Mucosa of rectum (tissue), 2 donors: ENCODE data around the gene PXYLP1.
"Not testable (repeated sequence)": the region's sequence is repeated elsewhere in the genome, so short reads cannot be mapped to it uniquely, and the experiment has no call there.

ENCODE experiments used
- H3K27ac ChIP-seq, 2 donors: one replicate each; pipeline ENCODE4 v1.7.0; 2013; ENCODE audit warnings: inconsistent platforms in 2 of 2, low read depth in 2 of 2, low read length in 2 of 2
- H3K27me3 ChIP-seq, 2 donors: one replicate each; pipeline ENCODE4 v1.7.0; 2013; ENCODE audit warnings: low read length in 2 of 2; ENCODE audit not compliant: control insufficient read depth in 2 of 2, insufficient read depth in 2 of 2
- H3K36me3 ChIP-seq, 2 donors: one replicate each; pipeline ENCODE4 v1.7.0; 2013; ENCODE audit warnings: low read length in 2 of 2; ENCODE audit not compliant: control insufficient read depth in 2 of 2, insufficient read depth in 2 of 2
- H3K4me1 ChIP-seq, 2 donors: one replicate each; pipeline ENCODE4 v1.7.0; 2013; ENCODE audit warnings: low read length in 2 of 2, mild to moderate bottlenecking in 1 of 2; ENCODE audit not compliant: control insufficient read depth in 2 of 2, insufficient read depth in 2 of 2
- H3K4me3 ChIP-seq, 2 donors: one replicate each; pipeline ENCODE4 v1.7.0; 2013; ENCODE audit warnings: low read length in 2 of 2
- H3K9ac ChIP-seq, 2 donors: one replicate each; pipeline ENCODE4 v1.7.0; 2013; ENCODE audit warnings: low read length in 2 of 2, low read depth in 1 of 2, mild to moderate bottlenecking in 1 of 2
- H3K9me3 ChIP-seq, 2 donors: one replicate each; pipeline ENCODE4 v1.7.0; 2013; ENCODE audit warnings: low read length in 2 of 2; ENCODE audit not compliant: control insufficient read depth in 2 of 2
- donor health status: healthy.
- donor health status: Normal muscosa, but diverticular disease.

PXYLP1 gene

DNA sequence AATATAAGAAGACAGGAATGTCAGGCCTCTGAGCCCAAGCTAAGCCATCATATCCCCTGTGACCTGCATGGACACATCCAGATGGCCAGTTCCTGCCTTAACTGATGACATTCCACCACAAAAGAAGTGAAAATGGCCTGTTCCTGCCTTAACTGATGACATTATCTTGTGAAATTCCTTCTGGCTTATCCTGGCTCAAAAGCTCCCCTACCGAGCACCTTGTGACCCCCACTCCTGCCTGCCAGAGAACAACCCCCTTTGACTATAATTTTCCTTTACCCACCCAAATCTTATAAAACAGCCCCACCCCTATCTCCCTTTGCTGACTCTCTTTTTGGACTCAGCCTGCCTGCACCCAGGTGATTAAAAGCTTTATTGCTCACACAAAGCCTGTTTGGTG is 20.3 kb upstream of the PXYLP1 start:
- H3K9me3 ChIP-seq, H3K27ac ChIP-seq, H3K4me1 ChIP-seq: not testable (repeated sequence)

DNA sequence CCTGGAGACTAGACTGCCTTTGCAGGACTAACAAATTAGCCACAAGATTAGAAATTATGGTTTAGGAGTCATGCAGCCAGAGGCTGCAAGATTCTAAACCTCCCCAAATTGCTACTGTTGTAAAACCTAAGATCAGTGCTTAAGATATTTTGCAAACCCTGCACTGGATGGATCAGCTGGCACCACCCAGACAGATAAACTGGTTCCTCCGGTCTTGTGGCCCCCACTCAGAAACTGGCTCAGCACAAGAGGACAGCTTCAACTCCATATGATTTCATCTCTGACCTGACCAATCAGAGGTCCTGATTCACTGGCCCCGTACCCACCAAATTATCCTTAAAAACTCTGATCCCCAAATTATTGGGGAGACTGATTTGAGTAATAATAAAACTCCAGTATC is 19.5 kb upstream of the PXYLP1 start:
- Histone ChIP-seq H3K9me3 (no peaks in the 10 kb centered on the region), H3K36me3 (no peaks in the 10 kb centered on the region)

More for the DNA sequence above, 20.3 kb upstream of the PXYLP1 start:
- not testable (repeated sequence) for H3K36me3 ChIP-seq, H3K4me3 ChIP-seq, H3K9ac ChIP-seq, H3K27me3 ChIP-seq

DNA sequence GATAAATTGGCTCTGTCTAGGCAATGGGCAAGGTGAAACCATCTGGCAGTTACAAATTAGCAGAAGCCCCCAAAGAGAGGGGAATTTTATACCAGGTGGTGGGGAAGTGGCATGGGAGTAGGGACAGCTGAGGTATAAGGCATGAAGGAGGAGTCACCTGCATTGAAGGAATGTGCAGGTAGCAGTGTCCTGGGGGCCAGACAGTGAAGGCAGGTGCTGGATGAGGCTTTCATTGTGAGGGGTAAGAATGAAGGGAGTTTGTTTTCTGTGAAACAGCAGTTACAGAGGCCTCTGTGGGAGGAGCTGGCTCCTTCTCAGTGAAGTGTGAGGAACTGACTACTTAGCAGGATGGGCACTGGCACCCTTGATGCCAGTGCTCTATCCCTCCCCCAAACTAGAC is 19.1 kb upstream of the PXYLP1 start:
- Histone ChIP-seq H3K36me3 (no peaks in the 10 kb centered on the region), H3K4me1 (no peaks in the 10 kb centered on the region), H3K9ac (no peak overlapping the region), H3K9me3 (no peaks in the 10 kb centered on the region), H3K4me3 (no peak overlapping the region), H3K27me3 (no peaks in the 10 kb centered on the region), H3K27ac (no peak overlapping the region)

More for the DNA sequence above, 19.5 kb upstream of the PXYLP1 start:
- Histone ChIP-seq H3K9ac (no peak overlapping the region), H3K4me3 (no peak overlapping the region), H3K4me1 (no peaks in the 10 kb centered on the region), H3K27me3 (no peaks in the 10 kb centered on the region), H3K27ac (no peak overlapping the region)

DNA sequence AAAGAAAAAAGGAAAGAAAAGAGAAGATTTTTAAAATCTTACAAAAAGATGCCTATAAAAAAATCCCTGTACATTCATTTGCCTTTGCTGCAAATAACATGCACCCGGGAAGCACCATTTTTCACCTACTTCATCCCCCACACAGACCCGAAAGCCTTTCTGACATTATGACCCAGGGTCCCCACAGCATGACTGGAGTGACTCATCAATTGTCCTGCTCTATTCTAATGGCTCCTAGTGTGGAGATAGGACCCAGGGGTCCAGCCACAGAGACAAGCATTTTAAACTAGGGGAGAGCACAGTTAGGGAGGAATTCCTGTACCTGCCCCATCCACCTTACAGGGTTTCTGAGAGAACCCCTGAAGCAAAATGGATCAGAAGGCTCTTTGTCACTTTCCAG is 14.7 kb upstream of the PXYLP1 start:
- H3K27ac ChIP-seq: no peak overlapping the region

DNA sequence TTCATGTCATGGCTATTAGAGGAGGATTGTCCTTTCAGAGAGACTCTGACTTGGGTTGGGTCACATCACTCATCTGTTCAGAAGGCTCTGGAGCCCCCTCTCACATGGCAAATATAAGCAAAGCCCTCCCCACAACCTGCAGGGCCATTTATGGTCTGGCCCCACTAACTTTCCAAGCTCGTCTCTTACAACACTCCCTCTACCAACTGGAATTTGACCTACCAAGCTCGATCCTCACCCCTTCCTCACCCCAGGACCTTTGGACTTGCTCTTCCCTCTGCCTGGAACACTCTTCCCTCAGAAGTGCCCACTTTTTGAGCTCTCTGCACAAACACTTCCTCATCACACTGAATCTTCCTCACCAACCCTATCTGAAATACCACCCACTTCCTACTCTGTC is 14.2 kb upstream of the PXYLP1 start:
- no peaks in the 10 kb centered on the region for H3K36me3 ChIP-seq

More for the DNA sequence above, 14.7 kb upstream of the PXYLP1 start:
- Histone ChIP-seq H3K4me1 (no peaks in the 10 kb centered on the region), H3K9me3 (no peaks in the 10 kb centered on the region), H3K9ac (no peak overlapping the region), H3K27me3 (peaks cover 0 to 2% of the 10 kb centered on the region in 2 donors), H3K36me3 (no peaks in the 10 kb centered on the region), H3K4me3 (no peak overlapping the region)

DNA sequence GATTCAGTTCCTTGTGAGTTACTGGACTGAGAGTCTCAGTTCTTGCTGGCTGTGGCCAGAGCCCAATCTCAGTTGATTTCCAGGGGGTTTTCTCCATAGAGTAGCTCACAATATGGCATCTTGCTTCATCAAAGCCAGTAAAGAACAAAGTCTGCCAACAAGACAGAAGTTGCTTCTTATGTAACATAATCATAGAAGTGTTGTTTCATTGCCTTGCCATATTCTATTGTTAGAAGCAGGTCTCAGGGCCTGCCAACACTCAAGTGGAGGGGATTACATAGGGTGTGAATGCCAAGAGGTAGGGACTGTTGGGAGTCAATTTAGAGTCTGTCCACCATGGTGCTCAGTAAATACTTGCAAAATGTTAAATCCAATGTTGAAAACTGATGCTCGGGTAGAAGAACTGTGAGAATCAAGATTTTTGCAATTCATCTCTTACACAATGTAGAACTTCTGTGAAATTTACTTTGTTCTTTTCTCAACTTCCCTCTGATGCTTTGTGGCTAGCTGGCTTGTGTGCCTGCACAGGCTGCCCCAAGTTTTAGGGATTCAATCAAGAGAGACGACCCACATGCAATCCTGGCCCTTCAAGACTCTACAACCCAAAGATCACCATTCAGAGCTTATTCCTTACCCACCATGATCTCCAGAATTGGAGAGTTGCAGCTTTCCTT is 13.3 kb upstream of the PXYLP1 start:
- Histone ChIP-seq H3K9me3 (no peaks in the 10 kb centered on the region), H3K27ac (no peak overlapping the region), H3K9ac (no peak overlapping the region), H3K4me1 (no peaks in the 10 kb centered on the region), H3K4me3 (no peak overlapping the region), H3K36me3 (no peaks in the 10 kb centered on the region), H3K27me3 (peaks cover 0 to 2% of the 10 kb centered on the region in 2 donors)

More for the DNA sequence above, 14.2 kb upstream of the PXYLP1 start:
- peaks cover 0 to 2% of the 10 kb centered on the region in 2 donors for H3K27me3 ChIP-seq
- H3K9ac ChIP-seq: no peak overlapping the region
- no peak overlapping the region for H3K27ac ChIP-seq
- H3K4me1 ChIP-seq: no peaks in the 10 kb centered on the region
- no peaks in the 10 kb centered on the region for H3K9me3 ChIP-seq
- H3K4me3 ChIP-seq: no peak overlapping the region

DNA sequence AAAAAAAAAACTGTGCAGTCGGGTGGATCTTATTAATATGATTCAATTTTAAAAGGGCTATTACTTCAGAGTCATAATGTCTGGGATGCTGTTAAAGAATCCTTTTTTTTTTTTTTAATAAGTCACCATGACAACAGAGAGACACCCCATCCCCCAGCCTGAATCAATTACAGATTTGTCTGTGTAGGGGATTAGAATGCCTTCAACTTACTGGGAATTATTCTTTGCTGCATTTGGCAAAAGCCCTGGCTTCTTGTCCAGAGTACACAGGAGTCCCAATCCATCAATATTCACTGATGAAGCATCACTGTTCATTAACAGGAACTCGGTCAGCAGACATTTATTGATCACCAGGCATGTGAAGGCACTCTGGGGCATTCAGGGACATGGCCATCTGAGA is 12.7 kb upstream of the PXYLP1 start:
- peaks cover 0 to 2% of the 10 kb centered on the region in 2 donors for H3K27me3 ChIP-seq
- no peak overlapping the region for H3K9ac ChIP-seq
- no peaks in the 10 kb centered on the region for H3K9me3 ChIP-seq
- H3K36me3 ChIP-seq: no peaks in the 10 kb centered on the region
- H3K4me1 ChIP-seq: no peaks in the 10 kb centered on the region
- no peak overlapping the region for H3K4me3 ChIP-seq
- no peak overlapping the region for H3K27ac ChIP-seq

DNA sequence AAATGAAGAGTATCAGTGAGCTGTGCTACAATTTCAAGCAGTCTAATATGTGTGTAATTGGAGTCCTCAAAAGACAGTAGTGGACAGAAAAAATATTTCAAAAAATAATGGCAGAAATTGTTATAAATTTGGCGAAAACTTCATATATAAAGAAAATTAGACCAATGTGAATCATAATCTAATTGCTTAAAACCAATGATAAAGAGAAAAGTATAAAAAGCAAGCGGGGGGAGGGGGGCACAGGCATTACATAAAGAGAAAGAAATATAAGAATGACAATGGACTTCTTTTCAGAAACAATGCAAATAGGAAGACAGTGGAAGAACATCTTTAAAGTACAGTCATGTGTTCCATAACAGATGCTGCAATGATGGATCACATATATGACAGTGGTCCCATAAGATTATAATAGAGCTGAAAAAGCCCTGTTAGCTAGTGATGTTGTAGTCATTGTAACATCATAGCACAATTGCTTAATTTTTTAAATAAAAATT is 7.9 kb upstream of the PXYLP1 start:
- H3K9me3 ChIP-seq: no peaks in the 10 kb centered on the region

DNA sequence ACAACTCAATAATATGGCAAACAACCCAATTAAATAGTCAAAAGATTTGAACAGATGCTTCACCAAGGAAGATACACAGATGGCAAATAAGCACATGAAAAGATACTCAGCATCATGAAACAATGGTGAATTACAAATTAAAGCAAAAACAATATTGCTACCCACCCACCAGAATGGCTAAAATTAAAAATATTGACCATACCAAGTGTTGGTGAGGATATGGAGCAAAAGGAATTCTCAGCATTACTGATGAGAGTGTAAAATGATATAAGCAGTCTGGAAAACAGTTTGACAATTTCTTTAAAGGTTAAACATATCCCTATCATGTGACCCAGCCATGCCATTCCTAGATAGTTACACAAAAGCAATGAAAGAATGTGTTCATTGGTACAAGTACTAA is 5.7 kb upstream of the PXYLP1 start:
- H3K9ac ChIP-seq: no peak overlapping the region
- H3K4me1 ChIP-seq: peaks cover 3 to 4% of the 10 kb centered on the region in 2 donors
- no peaks in the 10 kb centered on the region for H3K9me3 ChIP-seq
- no peak overlapping the region for H3K27ac ChIP-seq
- H3K27me3 ChIP-seq: no peaks in the 10 kb centered on the region
- H3K4me3 ChIP-seq: no peak overlapping the region
- H3K36me3 ChIP-seq: no peaks in the 10 kb centered on the region

More for the DNA sequence above, 7.9 kb upstream of the PXYLP1 start:
- H3K27me3 ChIP-seq: peaks cover 0 to 2% of the 10 kb centered on the region in 2 donors
- no peak overlapping the region for H3K4me3 ChIP-seq
- no peaks in the 10 kb centered on the region for H3K36me3 ChIP-seq
- H3K4me1 ChIP-seq: no peaks in the 10 kb centered on the region
- no peak overlapping the region for H3K9ac ChIP-seq
- no peak overlapping the region for H3K27ac ChIP-seq

DNA sequence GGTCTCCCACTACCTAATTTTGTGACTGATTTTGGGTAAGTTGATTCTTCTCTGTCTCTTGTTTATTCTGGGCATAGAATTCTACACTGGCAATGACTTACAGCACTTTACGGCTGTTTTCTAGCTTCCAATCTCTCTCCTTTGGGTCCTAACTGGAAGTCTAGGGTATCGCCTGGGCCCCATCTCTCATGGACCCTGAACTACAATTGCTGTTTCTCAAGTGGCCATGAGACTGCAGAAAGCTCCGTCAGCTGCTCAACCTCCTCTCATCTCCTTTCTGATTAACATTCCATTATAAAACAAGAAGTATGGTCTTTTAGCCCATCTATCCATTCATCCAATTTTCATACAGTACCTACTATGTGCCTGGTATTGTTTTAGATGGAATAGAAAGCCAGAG is 4.4 kb upstream of the PXYLP1 start:
- Histone ChIP-seq H3K36me3 (no peaks in the 10 kb centered on the region), H3K9me3 (no peaks in the 10 kb centered on the region), H3K27ac (no peak overlapping the region), H3K4me3 (no peak overlapping the region), H3K9ac (no peak overlapping the region), H3K27me3 (no peaks in the 10 kb centered on the region), H3K4me1 (peaks cover 3 to 5% of the 10 kb centered on the region in 2 donors)
